Measurements from ENCODE around the gene ATF1.
"Not testable (repeated sequence)": the region's sequence is repeated elsewhere in the genome, so short reads cannot be mapped to it uniquely, and the experiment has no call there.

ATF1 gene

GRCh38 chr12:50814921-50815320 lies 51.0 kb downstream of the ATF1 start:
- H3K4me2 ChIP-seq (ENCODE audit: low read length, poor library complexity, severe bottlenecking); H3K27me3 ChIP-seq (ENCODE audit: control insufficient read depth in 1 of 2, insufficient read depth in 1 of 2, low read length in 2 of 2); H3K9me3 ChIP-seq (ENCODE audit: control insufficient read depth, low read length); H2BK12ac ChIP-seq (ENCODE audit: low read length in 2 of 2); H3K4me1 ChIP-seq (ENCODE audit: control insufficient read depth, insufficient read depth, low read depth, low read length); H3K79me1 ChIP-seq (replicated peaks; ENCODE audit: low read length, poor library complexity, severe bottlenecking); H2AK5ac ChIP-seq (ENCODE audit: low read length, severe bottlenecking); H4K91ac ChIP-seq (ENCODE audit: low read length); H4K8ac ChIP-seq (ENCODE audit: low read length); H3K27ac ChIP-seq (ENCODE audit: low read length, poor library complexity, severe bottlenecking); H3K4ac ChIP-seq (ENCODE audit: low read depth in 1 of 2, low read length in 2 of 2); H2BK120ac ChIP-seq (ENCODE audit: low read depth, low read length); H2BK5ac ChIP-seq (ENCODE audit: low read depth, low read length, poor library complexity, severe bottlenecking); H3K14ac ChIP-seq (ENCODE audit: low read length in 2 of 2); H2BK15ac ChIP-seq (ENCODE audit: low read depth, poor library complexity, severe bottlenecking); H3K18ac ChIP-seq (ENCODE audit: low read depth in 1 of 2, low read length in 2 of 2); H3K4me3 ChIP-seq (ENCODE audit: insufficient read depth in 1 of 2, low read depth in 1 of 2, low read length in 2 of 2); H2AFZ ChIP-seq (ENCODE audit: low read depth, low read length); H3K9ac ChIP-seq (ENCODE audit: low read length); H3K23ac ChIP-seq (ENCODE audit: low read length in 2 of 2); DNase-seq: not testable (repeated sequence)
- H3K36me3 ChIP-seq (ENCODE audit: control insufficient read depth in 1 of 2, insufficient read depth in 2 of 2, low read depth in 1 of 2, low read length in 2 of 2) = peaks cover 23 to 93% of the 10 kb centered on the region in 2 experiments
- 100% methylated on average over 6 of the region's 7 CpGs for WGBS

- Histone ChIP-seq H2BK15ac (ENCODE audit: low read depth, poor library complexity, severe bottlenecking) (no peak overlapping the region), H3K9ac (ENCODE audit: low read length) (no peak overlapping the region), H3K23ac (ENCODE audit: low read length in 2 of 2) (no peak overlapping the region), H3K18ac (ENCODE audit: low read depth in 1 of 2, low read length in 2 of 2) (no peak overlapping the region), H4K8ac (ENCODE audit: low read length) (no peak overlapping the region), H3K4me3 (ENCODE audit: insufficient read depth in 1 of 2, low read depth in 1 of 2, low read length in 2 of 2) (no peak overlapping the region), H3K14ac (ENCODE audit: low read length in 2 of 2) (no peak overlapping the region), H4K91ac (ENCODE audit: low read length) (no peak overlapping the region), H3K9me3 (ENCODE audit: control insufficient read depth, low read length) (no peaks in the 10 kb centered on the region), H3K4me1 (ENCODE audit: control insufficient read depth, insufficient read depth, low read depth, low read length) (no peaks in the 10 kb centered on the region), H2BK5ac (ENCODE audit: low read depth, low read length, poor library complexity, severe bottlenecking) (no peak overlapping the region), H3K79me1 (replicated peaks; ENCODE audit: low read length, poor library complexity, severe bottlenecking) (peaks cover 1% of the 10 kb centered on the region), H3K27me3 (ENCODE audit: control insufficient read depth in 1 of 2, insufficient read depth in 1 of 2, low read length in 2 of 2) (no peaks in the 10 kb centered on the region), H2AFZ (ENCODE audit: low read depth, low read length) (no peak overlapping the region), H3K4ac (ENCODE audit: low read depth in 1 of 2, low read length in 2 of 2) (no peak overlapping the region), H2AK5ac (ENCODE audit: low read length, severe bottlenecking) (no peak overlapping the region), H3K4me2 (ENCODE audit: low read length, poor library complexity, severe bottlenecking) (no peak overlapping the region), H2BK12ac (ENCODE audit: low read length in 2 of 2) (no peak overlapping the region), H3K27ac (ENCODE audit: low read length, poor library complexity, severe bottlenecking) (no peak overlapping the region), H2BK120ac (ENCODE audit: low read depth, low read length) (no peak overlapping the region), H3K36me3 (ENCODE audit: control insufficient read depth in 1 of 2, insufficient read depth in 2 of 2, low read depth in 1 of 2, low read length in 2 of 2) (peaks cover 21 to 58% of the 10 kb centered on the region in 2 experiments)
- no peak for DNase-seq
Measured at GRCh38 chr12:50820177-50820576, 56.3 kb downstream of the ATF1 start.

GRCh38 chr12:50822082-50822481 lies 58.2 kb downstream of the ATF1 start:
- 93% methylated on average over 1 of the region's 1 CpG for WGBS
- H3K27me3 ChIP-seq (ENCODE audit: control insufficient read depth in 1 of 2, insufficient read depth in 1 of 2, low read length in 2 of 2) = no peaks in the 10 kb centered on the region

GRCh38 chr12:50823724-50824123 lies 59.8 kb downstream of the ATF1 start:
- WGBS = 97% methylated on average over 10 of the region's 11 CpGs
- not testable (repeated sequence) for H3K18ac ChIP-seq (ENCODE audit: low read depth in 1 of 2, low read length in 2 of 2); H2BK15ac ChIP-seq (ENCODE audit: low read depth, poor library complexity, severe bottlenecking); H3K9ac ChIP-seq (ENCODE audit: low read length); DNase-seq; H4K8ac ChIP-seq (ENCODE audit: low read length); H3K4me1 ChIP-seq (ENCODE audit: control insufficient read depth, insufficient read depth, low read depth, low read length); H3K27ac ChIP-seq (ENCODE audit: low read length, poor library complexity, severe bottlenecking); H2BK120ac ChIP-seq (ENCODE audit: low read depth, low read length); H3K9me3 ChIP-seq (ENCODE audit: control insufficient read depth, low read length); H2AFZ ChIP-seq (ENCODE audit: low read depth, low read length); H3K4me2 ChIP-seq (ENCODE audit: low read length, poor library complexity, severe bottlenecking); H2BK12ac ChIP-seq (ENCODE audit: low read length in 2 of 2); H2AK5ac ChIP-seq (ENCODE audit: low read length, severe bottlenecking); H3K4ac ChIP-seq (ENCODE audit: low read depth in 1 of 2, low read length in 2 of 2); H3K23ac ChIP-seq (ENCODE audit: low read length in 2 of 2); H4K91ac ChIP-seq (ENCODE audit: low read length); H3K79me1 ChIP-seq (replicated peaks; ENCODE audit: low read length, poor library complexity, severe bottlenecking); H3K27me3 ChIP-seq (ENCODE audit: control insufficient read depth in 1 of 2, insufficient read depth in 1 of 2, low read length in 2 of 2); H3K4me3 ChIP-seq (ENCODE audit: insufficient read depth in 1 of 2, low read depth in 1 of 2, low read length in 2 of 2); H2BK5ac ChIP-seq (ENCODE audit: low read depth, low read length, poor library complexity, severe bottlenecking); H3K14ac ChIP-seq (ENCODE audit: low read length in 2 of 2)
- H3K36me3 ChIP-seq (ENCODE audit: control insufficient read depth in 1 of 2, insufficient read depth in 2 of 2, low read depth in 1 of 2, low read length in 2 of 2) = peaks cover 4 to 23% of the 10 kb centered on the region in 2 experiments

More at GRCh38 chr12:50822082-50822481, 58.2 kb downstream of the ATF1 start:
- no peak overlapping the region for H2BK5ac ChIP-seq (ENCODE audit: low read depth, low read length, poor library complexity, severe bottlenecking)
- peaks cover 11 to 39% of the 10 kb centered on the region in 2 experiments for H3K36me3 ChIP-seq (ENCODE audit: control insufficient read depth in 1 of 2, insufficient read depth in 2 of 2, low read depth in 1 of 2, low read length in 2 of 2)
- no peak overlapping the region for H3K23ac ChIP-seq (ENCODE audit: low read length in 2 of 2)
- H3K9me3 ChIP-seq (ENCODE audit: control insufficient read depth, low read length) = no peaks in the 10 kb centered on the region
- no peak overlapping the region for H3K9ac ChIP-seq (ENCODE audit: low read length)
- H4K91ac ChIP-seq (ENCODE audit: low read length) = no peak overlapping the region
- no peak overlapping the region for H3K4me3 ChIP-seq (ENCODE audit: insufficient read depth in 1 of 2, low read depth in 1 of 2, low read length in 2 of 2)
- H3K79me1 ChIP-seq (replicated peaks; ENCODE audit: low read length, poor library complexity, severe bottlenecking) = peaks cover 1% of the 10 kb centered on the region
- H2AFZ ChIP-seq (ENCODE audit: low read depth, low read length) = no peak overlapping the region
- DNase-seq = no peak
- H3K4ac ChIP-seq (ENCODE audit: low read depth in 1 of 2, low read length in 2 of 2) = no peak overlapping the region
- H3K18ac ChIP-seq (ENCODE audit: low read depth in 1 of 2, low read length in 2 of 2) = no peak overlapping the region
- H4K8ac ChIP-seq (ENCODE audit: low read length) = no peak overlapping the region
- H3K27ac ChIP-seq (ENCODE audit: low read length, poor library complexity, severe bottlenecking) = no peak overlapping the region
- H2BK15ac ChIP-seq (ENCODE audit: low read depth, poor library complexity, severe bottlenecking) = no peak overlapping the region
- no peak overlapping the region for H2BK12ac ChIP-seq (ENCODE audit: low read length in 2 of 2)
- peaks cover 1% of the 10 kb centered on the region for H3K4me1 ChIP-seq (ENCODE audit: control insufficient read depth, insufficient read depth, low read depth, low read length)
- no peak overlapping the region for H2BK120ac ChIP-seq (ENCODE audit: low read depth, low read length)
- H2AK5ac ChIP-seq (ENCODE audit: low read length, severe bottlenecking) = no peak overlapping the region
- no peak overlapping the region for H3K4me2 ChIP-seq (ENCODE audit: low read length, poor library complexity, severe bottlenecking)
- H3K14ac ChIP-seq (ENCODE audit: low read length in 2 of 2) = no peak overlapping the region
